SJSA1 (cell line): ENCODE results near the gene TSHZ3. TPM values are rescaled to one million over a fixed set of nuclear protein-coding genes. Genes with fewer than 3 reads are reported as not detected.

ENCODE experiments used
- DNase-seq, 2 experiments: peaks; one replicate each; pipeline ENCODE4 v3.0.0-alpha.2; 2015 to 2020; ENCODE audit warnings: low spot score in 2 of 2, low read depth in 1 of 2
- H3K27ac ChIP-seq: fragments of 250-450 bp; sonication (Bioruptor Pico); 2 replicates; pipeline ENCODE4 v1.5.1; 2020; ENCODE audit warnings: mild to moderate bottlenecking, moderate library complexity
- H3K27me3 ChIP-seq: fragments of 250-450 bp; sonication (Bioruptor Pico); replicated peaks from 2 replicates; pipeline ENCODE4 v1.5.1; 2020; ENCODE audit warnings: mild to moderate bottlenecking, moderate library complexity
- H3K36me3 ChIP-seq: fragments of 250-450 bp; sonication (Bioruptor Pico); 2 replicates; pipeline ENCODE4 v1.5.1; 2020; ENCODE audit warnings: mild to moderate bottlenecking
- H3K4me1 ChIP-seq: fragments of 250-450 bp; sonication (Bioruptor Pico); replicated peaks from 2 replicates; pipeline ENCODE4 v1.6.1; 2021; ENCODE audit warnings: mild to moderate bottlenecking
- H3K4me3 ChIP-seq: fragments of 250-450 bp; sonication (Bioruptor Pico); 2 replicates; pipeline ENCODE4 v1.5.1; 2020; ENCODE audit warnings: mild to moderate bottlenecking
- H3K9me3 ChIP-seq: fragments of 250-450 bp; sonication (Bioruptor Pico); replicated peaks from 2 replicates; pipeline ENCODE4 v1.5.1; 2020; ENCODE audit warnings: mild to moderate bottlenecking
- total RNA-seq: library from RNA; depleted of rRNA; stranded (reverse); fragments of >200 nt; shearing (Covaris generic); gene quantifications from 2 replicates; pipeline ENCODE4 v1.2.3, GENCODE V29; 2014

TSHZ3 gene
- total RNA-seq, 1 experiment from 2014 or later = 8.3 TPM

DNA sequence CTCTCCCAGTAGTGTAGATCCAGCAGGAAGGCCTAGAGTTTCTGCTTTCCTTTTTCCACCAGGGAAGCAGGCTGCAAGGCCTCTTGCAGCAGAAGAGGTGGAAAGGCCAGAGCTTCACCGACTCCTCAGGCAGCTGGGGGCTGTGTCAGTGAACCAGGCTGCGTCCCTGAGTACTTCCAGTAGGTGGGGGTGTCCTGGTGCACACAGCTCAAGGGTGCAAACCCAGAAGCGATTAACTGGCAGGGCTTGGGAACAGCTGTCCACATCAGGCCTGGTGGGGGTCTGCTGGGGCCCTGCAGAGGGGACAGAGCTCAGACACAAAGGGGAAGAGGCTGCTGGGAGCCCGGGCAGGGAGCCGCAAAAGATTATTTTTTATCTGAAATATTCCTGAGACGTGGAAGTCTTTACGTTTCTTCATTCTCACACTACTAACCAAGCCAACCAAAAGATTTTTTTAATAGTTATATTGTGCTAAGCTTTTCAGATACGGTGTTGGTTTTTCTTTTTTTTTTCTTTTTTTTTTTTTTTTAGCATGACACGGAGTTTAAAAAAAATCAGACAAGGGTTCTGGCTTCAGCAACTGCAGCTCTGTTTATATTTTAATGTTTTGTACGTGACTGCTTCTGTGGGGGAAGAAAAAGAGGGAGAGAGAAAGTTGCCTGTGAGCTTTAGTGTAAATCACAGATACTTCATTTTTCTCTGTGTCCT, 11.0 kb downstream of the TSHZ3 start:
- H3K27ac ChIP-seq = no peak overlapping the region
- H3K4me3 ChIP-seq = no peak overlapping the region
- H3K4me1 ChIP-seq = peaks cover 27% of the 10 kb centered on the region
- no peaks in the 10 kb centered on the region for H3K27me3 ChIP-seq
- H3K36me3 ChIP-seq = peaks cover 23% of the 10 kb centered on the region
- no peaks in the 10 kb centered on the region for H3K9me3 ChIP-seq
- DNase-seq = peak; percentile 37 to 66

DNA sequence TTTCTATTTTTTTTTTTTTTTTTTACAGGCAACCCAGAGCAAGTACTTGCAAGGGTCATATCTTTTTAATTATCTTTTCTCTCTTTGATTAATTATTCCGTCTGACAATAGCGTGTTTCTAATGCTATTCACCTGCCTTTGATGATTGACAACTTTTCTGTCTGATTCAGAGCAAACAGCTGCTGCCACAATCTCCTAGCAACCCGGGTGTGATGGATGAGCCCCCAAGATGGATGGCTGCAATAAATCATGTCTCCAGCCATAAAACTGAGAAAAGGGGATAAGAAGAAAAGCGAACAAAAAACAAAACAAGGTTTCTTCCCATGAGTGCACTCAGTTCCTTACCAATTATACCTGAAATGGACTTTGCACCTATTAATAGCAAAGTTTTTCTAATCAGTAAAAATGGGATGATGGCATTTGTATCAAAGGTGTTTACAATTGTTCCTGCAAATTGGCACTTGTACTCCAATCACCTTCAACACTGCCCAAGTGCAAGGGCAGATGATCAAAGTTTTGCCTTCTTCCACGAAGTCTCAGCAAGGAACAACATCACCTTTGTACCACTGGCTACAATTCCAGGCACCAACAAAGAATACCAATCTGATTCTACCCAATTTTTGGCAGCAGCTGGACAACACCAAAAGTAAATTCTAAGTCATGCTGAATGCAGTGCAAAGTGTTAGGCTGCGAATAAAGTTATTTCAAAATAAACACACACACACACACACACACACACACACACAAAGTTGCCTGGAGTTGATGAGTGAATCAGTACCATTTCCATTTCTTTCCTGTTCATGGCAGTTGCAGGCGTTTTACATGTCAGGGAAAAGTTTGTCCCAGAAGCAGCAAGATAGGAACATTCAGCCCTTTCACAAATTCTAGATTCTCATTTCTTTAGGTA, 12.0 kb downstream of the TSHZ3 start:
- Histone ChIP-seq H3K27ac (no peak overlapping the region), H3K4me3 (no peak overlapping the region), H3K27me3 (no peaks in the 10 kb centered on the region), H3K9me3 (no peaks in the 10 kb centered on the region), H3K36me3 (peaks cover 18% of the 10 kb centered on the region), H3K4me1 (peaks cover 36% of the 10 kb centered on the region)
- peak in 1 of 2 experiments; percentile 2 for DNase-seq

DNA sequence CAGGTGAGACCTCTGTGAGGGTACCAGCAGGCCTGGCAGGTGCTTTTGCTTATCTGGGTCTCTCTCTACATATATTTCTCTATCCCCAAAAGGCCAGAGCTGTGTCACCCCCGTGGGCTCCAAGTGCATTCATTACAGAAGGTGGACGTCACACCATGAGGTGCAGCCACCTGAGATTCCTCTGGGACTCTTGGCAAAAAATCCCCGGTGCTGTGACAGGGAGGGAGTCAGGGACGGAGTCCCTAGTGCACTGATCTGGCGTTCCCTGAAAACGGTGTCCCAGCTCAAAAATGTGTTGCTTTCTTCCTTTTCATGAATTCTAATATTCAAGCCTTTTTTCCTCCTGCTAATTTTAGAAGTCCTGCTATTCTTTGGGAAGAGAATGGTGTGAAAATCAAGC, 13.5 kb downstream of the TSHZ3 start:
- DNase-seq = no peak
- Histone ChIP-seq H3K36me3 (peaks cover 24% of the 10 kb centered on the region), H3K9me3 (no peaks in the 10 kb centered on the region)

DNA sequence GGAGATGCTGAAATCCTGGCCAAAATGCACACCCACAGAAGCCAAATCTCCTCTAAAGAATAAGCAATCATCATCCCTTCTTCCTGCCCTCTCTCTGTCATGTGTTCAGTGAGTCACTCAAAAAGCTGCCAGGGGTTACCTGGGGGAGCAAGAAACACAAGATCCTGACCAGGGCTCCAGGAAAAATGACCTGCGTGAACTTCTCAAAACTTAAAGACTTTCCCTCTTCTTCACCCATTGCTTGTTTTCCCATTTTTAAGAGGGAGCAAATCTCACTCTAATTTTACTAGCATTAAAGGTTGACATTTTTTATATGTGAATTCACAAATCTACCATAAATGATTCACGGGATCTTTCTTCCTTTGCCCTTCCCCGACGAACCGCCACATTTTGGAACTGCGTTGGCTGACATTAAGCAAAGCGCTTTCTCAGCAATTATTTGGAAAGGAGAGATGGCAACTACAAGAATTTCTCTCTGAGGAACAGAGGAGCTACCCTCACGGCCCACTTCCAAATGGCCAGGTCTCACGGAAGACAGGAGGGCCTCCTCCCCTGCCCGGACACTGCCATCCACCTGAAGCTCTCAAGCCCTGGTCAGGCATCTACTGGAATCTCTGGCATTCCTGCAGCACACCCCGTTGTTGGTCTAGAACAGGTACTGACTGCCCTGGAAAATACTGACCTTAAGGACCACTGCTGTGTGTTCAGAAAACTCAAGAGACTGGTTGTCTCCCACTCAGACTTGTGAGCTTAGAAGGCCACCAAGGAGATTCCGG, 14.2 kb downstream of the TSHZ3 start:
- Histone ChIP-seq H3K36me3 (peaks cover 24% of the 10 kb centered on the region), H3K4me3 (no peak overlapping the region), H3K27ac (peak overlapping the region; percentile 30; the same call in 1 of the 2 replicates), H3K4me1 (peaks cover 58% of the 10 kb centered on the region), H3K27me3 (no peaks in the 10 kb centered on the region), H3K9me3 (no peaks in the 10 kb centered on the region)
- DNase-seq = no peak

More for the DNA sequence above, 13.5 kb downstream of the TSHZ3 start:
- Histone ChIP-seq H3K27me3 (no peaks in the 10 kb centered on the region), H3K4me3 (no peak overlapping the region), H3K4me1 (peaks cover 51% of the 10 kb centered on the region), H3K27ac (no peak overlapping the region)

DNA sequence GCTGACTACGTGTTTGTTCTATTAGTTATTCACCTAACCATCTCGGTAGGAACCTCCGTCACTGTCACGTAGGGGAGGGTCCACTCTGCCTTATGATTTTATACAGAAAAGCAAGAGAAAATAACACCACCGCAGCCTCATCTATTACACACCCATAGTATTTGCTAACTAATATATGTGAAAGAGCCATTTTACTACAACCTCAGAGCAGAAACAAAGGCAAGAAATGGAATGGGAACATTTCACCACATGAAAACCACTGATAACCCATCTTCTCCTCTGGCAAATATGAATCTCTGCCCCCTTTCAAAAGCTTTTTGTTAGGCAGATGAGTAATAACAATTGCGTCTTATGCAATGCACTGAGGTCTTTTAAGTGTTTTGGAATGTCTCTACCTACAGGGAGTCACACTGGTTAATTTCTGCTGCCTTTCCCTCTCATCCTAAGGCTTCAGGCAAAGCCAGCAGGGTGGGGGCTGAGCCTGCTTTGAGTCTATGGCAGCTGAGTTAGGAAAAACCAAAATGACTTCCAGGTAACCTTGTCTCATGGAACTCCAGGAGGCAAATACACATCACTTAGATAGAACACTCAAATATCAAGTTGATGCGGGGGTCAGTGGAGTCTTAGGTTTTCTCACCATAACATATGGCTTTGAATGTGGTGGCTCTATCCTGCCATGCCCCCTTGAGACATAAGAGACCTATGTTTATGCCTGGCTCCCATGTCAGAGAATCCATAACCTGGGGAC, 15.0 kb downstream of the TSHZ3 start:
- Histone ChIP-seq H3K27ac (peak overlapping the region; percentile 30), H3K27me3 (no peaks in the 10 kb centered on the region), H3K9me3 (no peaks in the 10 kb centered on the region), H3K36me3 (peaks cover 24% of the 10 kb centered on the region), H3K4me3 (no peak overlapping the region), H3K4me1 (peaks cover 62% of the 10 kb centered on the region)
- DNase-seq = peak in 1 of 2 experiments; percentile 37

DNA sequence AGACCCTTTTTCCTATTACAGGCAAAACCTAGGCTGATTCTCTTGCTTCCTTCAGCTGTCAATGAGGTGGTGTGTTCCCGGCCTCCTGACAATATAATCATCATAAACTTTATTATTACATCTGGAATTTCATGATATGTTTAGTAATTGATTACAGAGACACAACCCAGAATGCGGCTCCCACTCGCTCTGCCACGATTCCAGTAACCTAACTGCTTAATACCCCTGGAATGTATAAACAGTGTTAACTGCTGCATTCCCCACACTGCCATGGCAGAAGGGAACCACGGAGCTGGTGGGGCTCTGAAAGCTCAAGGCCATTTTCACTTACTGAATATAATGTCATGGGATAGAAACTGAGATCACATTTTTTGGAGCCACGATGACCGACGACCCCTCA, 17.1 kb downstream of the TSHZ3 start:
- Histone ChIP-seq H3K27ac (peak overlapping the region; percentile 81), H3K27me3 (no peaks in the 10 kb centered on the region), H3K4me1 (peaks cover 58% of the 10 kb centered on the region), H3K4me3 (no peak overlapping the region), H3K36me3 (peaks cover 18% of the 10 kb centered on the region), H3K9me3 (no peaks in the 10 kb centered on the region)
- DNase-seq = peak; percentile 61 to 67

DNA sequence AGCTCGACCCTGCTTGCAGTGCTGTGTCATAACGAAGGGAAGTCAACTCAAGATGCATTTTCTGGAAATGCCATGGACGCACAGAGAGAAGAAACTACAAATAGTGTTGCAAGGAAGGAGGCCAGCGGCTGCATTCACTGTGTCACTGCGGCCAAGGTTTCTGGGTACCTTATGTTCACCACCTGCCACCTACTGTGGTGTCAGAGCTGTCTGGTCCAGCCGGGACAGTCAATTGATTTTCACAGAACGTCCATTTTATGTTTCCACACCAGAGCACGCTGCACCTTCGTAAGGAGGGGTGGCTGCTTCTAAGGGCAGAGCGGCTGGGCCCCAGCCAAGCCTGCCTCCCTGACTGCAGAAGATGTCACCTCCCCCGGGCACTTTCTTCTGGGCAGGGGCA, 17.7 kb downstream of the TSHZ3 start:
- H3K9me3 ChIP-seq = no peaks in the 10 kb centered on the region
- no peaks in the 10 kb centered on the region for H3K27me3 ChIP-seq
- peak overlapping the region; percentile 81 for H3K27ac ChIP-seq
- peaks cover 18% of the 10 kb centered on the region for H3K36me3 ChIP-seq
- H3K4me3 ChIP-seq = no peak overlapping the region
- no peak for DNase-seq
- peaks cover 64% of the 10 kb centered on the region for H3K4me1 ChIP-seq

DNA sequence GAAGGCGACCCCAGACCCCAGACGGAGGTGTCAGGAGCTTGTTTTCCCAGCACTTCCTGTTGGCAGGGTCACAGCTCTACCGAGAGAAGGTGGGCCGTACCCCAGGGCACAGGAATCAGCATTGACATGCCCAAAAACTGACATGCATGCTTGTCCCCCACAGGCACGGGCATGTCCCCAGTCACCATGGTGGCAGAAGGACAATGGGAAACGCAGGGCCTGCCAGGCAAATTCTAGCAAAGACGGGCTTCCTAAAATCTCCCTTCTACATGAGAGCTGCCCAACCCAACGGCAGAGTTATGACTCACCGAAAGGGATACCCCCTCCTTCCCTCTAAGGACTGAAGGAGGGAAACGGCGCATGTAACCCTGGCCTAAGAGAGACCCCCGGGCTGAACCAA, 18.5 kb downstream of the TSHZ3 start:
- H3K27me3 ChIP-seq = no peaks in the 10 kb centered on the region
- peak overlapping the region; percentile 81 for H3K27ac ChIP-seq
- peaks cover 69% of the 10 kb centered on the region for H3K4me1 ChIP-seq
- no peaks in the 10 kb centered on the region for H3K9me3 ChIP-seq
- DNase-seq = peak in 1 of 2 experiments; percentile 34
- H3K4me3 ChIP-seq = no peak overlapping the region
- H3K36me3 ChIP-seq = peaks cover 11% of the 10 kb centered on the region; the same call in 1 of the 2 replicates

DNA sequence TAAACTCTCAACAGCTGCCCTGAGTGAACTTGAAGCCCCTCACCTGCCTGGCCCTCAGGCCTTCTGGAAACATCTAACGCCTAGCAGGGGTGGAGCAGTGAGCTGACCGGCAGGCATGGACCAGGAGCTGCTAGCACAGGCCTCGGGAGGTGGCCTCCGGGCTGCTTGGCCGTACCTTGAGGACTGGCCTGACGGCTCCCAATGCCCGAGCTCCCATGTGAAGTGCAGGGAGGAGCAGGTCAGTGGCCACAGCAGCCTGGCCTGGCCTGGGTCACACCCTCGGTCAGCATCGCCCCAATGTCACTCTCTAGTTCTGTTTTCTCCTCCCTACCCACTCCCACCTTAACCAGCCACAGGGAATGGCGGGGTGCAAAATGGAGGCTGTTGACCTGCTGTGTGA, 19.0 kb downstream of the TSHZ3 start:
- Histone ChIP-seq H3K4me3 (no peak overlapping the region), H3K27me3 (no peaks in the 10 kb centered on the region), H3K4me1 (peaks cover 69% of the 10 kb centered on the region), H3K9me3 (no peaks in the 10 kb centered on the region), H3K36me3 (peaks cover 14% of the 10 kb centered on the region; the same call in 1 of the 2 replicates), H3K27ac (peak overlapping the region; percentile 81)
- no peak for DNase-seq

DNA sequence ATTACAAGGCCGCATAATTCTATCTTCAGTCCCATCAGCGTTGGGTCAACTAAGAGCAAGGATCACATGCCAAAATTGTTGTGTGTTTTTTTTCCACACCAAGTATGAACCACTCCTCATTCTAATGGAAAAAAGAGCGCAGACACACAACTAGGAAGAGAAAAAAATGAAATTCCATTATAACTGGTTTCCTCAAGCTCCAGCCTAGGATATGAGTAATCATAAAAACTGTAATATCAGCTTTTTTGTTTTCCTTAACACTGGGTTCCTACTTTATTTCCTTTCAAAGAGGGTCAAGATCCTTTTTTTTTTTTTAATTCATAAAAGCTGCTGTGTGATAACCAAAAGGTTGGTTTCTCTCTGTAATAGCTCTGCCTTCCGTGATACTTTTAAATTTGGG, 19.4 kb downstream of the TSHZ3 start:
- no peak for DNase-seq
- Histone ChIP-seq H3K4me1 (peaks cover 65% of the 10 kb centered on the region), H3K27ac (no peak overlapping the region)

DNA sequence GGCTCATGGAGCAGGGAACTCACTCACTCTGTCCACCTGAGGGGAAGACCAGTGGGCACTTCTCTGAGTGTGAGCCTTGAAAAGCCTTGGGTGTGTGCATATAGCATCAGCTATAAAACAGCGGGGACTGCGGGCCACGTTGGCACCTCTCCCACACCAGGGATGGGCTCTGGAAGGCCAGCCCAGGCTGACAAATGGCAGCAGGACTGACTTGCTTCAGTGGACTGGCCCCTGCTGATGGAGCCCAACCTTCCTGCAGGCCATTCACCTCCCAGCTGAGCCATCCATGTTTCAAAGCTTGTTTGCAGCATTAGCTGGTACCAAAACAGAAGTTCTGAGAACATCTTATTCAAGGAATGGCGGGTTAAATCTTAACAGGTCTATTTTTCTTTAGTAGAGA, 21.0 kb downstream of the TSHZ3 start:
- Histone ChIP-seq H3K4me1 (peaks cover 49% of the 10 kb centered on the region), H3K27ac (no peak overlapping the region), H3K27me3 (no peaks in the 10 kb centered on the region), H3K9me3 (no peaks in the 10 kb centered on the region), H3K36me3 (peaks cover 16% of the 10 kb centered on the region; the same call in 1 of the 2 replicates), H3K4me3 (no peak overlapping the region)
- DNase-seq = peak in 1 of 2 experiments; percentile 30

More for the DNA sequence above, 19.4 kb downstream of the TSHZ3 start:
- H3K27me3 ChIP-seq = no peaks in the 10 kb centered on the region
- H3K4me3 ChIP-seq = no peak overlapping the region
- H3K9me3 ChIP-seq = no peaks in the 10 kb centered on the region
- H3K36me3 ChIP-seq = peaks cover 16% of the 10 kb centered on the region; the same call in 1 of the 2 replicates

DNA sequence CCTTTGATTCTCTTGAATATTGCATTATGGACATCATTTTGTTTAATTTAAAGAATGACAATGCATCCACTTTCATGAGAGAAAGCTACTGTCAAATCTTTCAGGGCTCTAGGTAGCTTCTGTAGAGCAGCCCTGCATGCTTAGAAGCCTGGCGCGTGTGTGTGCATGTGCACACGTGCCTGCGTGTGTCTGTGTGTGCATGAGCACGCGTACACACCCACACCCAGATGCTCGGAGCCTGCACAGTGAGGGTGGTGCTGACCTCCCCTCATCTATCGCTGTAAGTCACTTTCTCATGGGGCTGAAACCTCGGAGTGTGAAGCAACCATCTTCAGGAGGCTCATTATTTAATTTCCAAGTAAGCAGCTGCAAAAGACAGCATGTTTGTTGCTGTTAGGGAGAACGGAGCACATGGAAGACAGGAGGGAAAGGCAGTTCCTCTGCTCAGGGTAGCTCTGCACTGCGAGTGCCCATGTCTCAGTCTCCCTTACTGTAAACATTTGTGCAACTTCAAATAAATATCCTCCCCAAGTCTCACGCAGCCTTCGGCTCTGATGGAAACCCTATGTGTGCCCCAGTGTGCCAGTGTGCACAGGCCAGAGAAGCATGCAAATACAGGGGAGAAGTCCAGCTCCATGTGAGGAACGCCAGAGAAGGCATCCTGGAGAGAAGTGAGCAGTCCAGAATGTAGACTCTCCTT, 22.8 kb downstream of the TSHZ3 start:
- no peaks in the 10 kb centered on the region for H3K9me3 ChIP-seq
- peaks cover 13% of the 10 kb centered on the region; the same call in 1 of the 2 replicates for H3K36me3 ChIP-seq
- no peaks in the 10 kb centered on the region for H3K27me3 ChIP-seq
- H3K4me1 ChIP-seq = peaks cover 32% of the 10 kb centered on the region
- no peak overlapping the region for H3K4me3 ChIP-seq
- no peak overlapping the region for H3K27ac ChIP-seq
- DNase-seq = peak; percentile 47 to 50
